LNCaP clone FGC (cell line): Measurements from ENCODE around the gene NR4A3.

ENCODE experiments used
- DNase-seq: peaks from one replicate; pipeline ENCODE4 v3.0.0-alpha.2; 2011; ENCODE audit warnings: low read depth
- H3K4me3 ChIP-seq: 2 replicates; pipeline ENCODE4 v1.5.1; 2011; ENCODE audit warnings: mild to moderate bottlenecking, low read depth, low read length, control low read depth
- CTCF ChIP-seq: IDR thresholded peaks from 2 replicates; pipeline ENCODE4 v1.5.1; 2012; ENCODE audit warnings: mild to moderate bottlenecking; ENCODE audit not compliant: control insufficient read depth, insufficient read depth; ENCODE audit errors: extremely low read depth

Gene NR4A3

DNA sequence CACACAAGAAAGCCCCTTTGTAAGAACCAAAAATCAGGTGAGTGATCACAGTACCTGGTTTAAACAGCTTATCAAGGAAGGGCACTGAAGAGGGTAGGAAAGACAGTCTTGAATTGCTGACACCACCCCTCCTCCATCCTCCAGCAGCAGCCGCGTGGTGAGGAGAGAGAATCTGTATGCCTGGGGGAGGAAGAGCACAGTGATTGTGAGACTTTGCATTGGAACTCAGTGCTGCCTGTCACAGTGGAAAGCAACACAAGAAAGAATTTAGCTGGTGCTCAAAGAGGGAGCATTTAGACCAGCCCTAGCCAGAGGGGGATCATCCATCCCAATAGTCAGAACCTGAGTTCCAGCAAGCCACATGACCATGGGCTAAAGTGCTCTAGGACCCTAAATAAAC lies 73.1 kb downstream of the NR4A3 start:
- H3K4me3 ChIP-seq = no peak overlapping the region
- DNase-seq = no peak
- no peak for TF ChIP-seq CTCF

DNA sequence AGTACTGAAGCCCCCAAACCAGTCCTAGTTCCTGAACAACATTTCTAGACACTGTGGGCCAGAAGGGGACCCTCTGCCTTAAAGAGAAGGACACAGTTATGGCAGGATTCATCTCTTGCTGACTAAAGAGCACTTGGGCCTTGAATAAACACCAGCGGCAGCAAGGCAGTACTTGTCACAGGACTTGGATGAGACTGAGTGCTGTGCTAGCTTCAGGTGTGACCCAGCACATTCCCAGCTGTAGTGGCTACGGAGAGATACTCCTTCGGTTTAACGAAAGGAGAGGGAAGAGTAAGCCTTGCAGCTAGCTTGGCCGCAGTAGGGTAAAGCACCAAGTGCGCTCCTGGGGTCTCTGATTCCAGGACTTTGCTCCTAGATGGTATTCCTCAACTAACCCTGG lies 73.8 kb downstream of the NR4A3 start:
- DNase-seq = no peak
- no peak for TF ChIP-seq CTCF
- no peak overlapping the region for H3K4me3 ChIP-seq

- TF ChIP-seq CTCF = no peak
- H3K4me3 ChIP-seq = no peak overlapping the region
- DNase-seq = no peak
These were observed 74.4 kb downstream of the NR4A3 start for GRCh38 chr9:99896119-99896518.

DNA sequence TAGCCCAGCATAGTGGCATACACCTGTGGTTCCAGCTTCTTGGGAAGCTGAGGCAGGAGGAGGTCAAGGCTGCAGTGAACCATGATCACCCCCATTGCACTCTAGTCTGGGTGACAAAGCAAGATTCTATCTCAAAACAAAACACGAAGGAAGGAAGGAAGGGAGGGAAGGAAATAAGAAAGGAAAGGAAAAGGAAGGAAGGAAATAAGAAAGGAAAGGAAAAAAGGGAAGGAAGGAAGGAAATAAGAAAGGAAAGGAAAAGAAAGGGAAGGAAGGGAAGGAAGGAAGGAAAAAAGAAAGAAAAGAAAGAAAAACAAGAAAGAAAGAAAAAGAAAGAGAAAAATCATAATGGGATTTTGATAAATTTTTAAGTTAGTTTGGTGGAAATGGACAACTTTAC lies 81.7 kb downstream of the NR4A3 start:
- DNase-seq = no peak
- no peak overlapping the region for H3K4me3 ChIP-seq
- TF ChIP-seq CTCF = no peak

DNA sequence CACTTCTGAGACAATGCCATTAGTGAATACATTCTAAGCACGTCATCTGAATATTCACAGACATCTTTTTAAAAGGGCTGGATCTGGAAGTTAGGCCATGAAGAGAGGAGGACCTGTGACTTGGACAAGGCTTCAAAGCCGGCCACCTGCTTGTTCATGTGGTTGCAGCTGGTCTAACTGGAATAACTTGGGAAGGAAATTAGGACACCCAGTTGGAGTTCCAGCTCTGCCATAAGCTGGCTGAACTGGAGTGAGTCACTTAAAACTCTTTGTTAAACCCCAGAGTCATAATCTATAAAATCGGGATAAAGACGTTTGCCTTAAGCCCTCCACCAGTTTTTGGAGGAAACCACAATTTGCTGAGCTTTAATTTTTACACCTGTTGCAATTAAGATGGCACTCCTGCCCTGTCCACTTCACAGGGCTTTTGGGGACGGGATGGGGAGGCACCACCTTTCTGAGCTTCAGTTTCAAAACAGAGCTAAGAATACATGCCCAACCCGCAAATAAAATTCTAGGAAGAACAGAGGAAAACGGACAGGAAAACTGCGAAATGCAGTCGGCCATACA lies 84.2 kb downstream of the NR4A3 start:
- H3K4me3 ChIP-seq = peak overlapping the region; percentile 94
- TF ChIP-seq CTCF = no peak
- DNase-seq = peak; percentile 61

- peak; percentile 39 for DNase-seq
- H3K4me3 ChIP-seq = peak within 1 kb of the TSS; percentile 94
- no peak for TF ChIP-seq CTCF
These were observed 84.9 kb downstream of the NR4A3 start, which contains the start of gene STX17 for GRCh38 chr9:99906403-99907207. STX17 (plus strand) TSS chr9:99906654; CDS start chr9:99915240, 8,586 bp downstream.

DNA sequence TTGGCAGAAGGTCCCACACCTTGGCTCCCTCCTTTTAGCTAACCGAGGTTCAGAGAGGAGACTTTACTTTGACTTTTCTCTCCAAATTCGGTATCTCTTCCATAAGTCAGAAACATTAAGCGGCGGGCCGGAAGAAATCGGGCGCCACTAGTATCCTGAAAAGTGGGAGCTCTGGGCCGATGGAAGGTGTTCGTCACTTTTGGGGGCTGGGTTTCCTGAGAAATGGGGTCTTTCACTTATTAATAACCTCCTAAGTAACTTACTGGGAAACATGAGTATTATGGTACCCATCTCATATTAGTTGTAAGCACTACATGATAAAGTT lies 85.5 kb downstream of the NR4A3 start:
- DNase-seq = no peak
- peak overlapping the region; percentile 94 for H3K4me3 ChIP-seq
- TF ChIP-seq CTCF = no peak
